Spleen (tissue), 11 donors: ENCODE measurements around the gene MXD4. TPM values are rescaled to one million over a fixed set of nuclear protein-coding genes. Genes with fewer than 3 reads are reported as not detected.
A peak's percentile ranks its signal among the peaks of the same experiment; 100 is the strongest.

Experiments
- DNase-seq: peaks from one replicate; pipeline ENCODE4 v3.0.0-alpha.2; 2020
- H3K27ac ChIP-seq, 8 donors: fragments of 200-600 bp; sonication (generic) in 7 of 8; 1 replicate in 4 of 8; 2 replicates in 4 of 8; pipeline versions ENCODE4 v1.5.0 to v1.8.0; 2016 to 2021; ENCODE audit warnings: inconsistent platforms in 4 of 8, mild to moderate bottlenecking in 4 of 8, moderate library complexity in 1 of 8
- H3K27me3 ChIP-seq, 7 donors: fragments of 200-600 bp; sonication (generic) in 6 of 7; replicated peaks in 1 of 7; 1 replicate in 4 of 7; 2 replicates in 3 of 7; pipeline versions ENCODE4 v1.5.0 to v1.8.0; 2016 to 2021; ENCODE audit warnings: inconsistent platforms in 3 of 7, mild to moderate bottlenecking in 1 of 7
- H3K36me3 ChIP-seq, 6 donors: fragments of 200-600 bp; sonication (generic) in 5 of 6; 1 replicate in 4 of 6; 2 replicates in 2 of 6; pipeline versions ENCODE4 v1.5.0 to v1.8.0; 2016 to 2021; ENCODE audit warnings: inconsistent platforms in 2 of 6
- H3K4me1 ChIP-seq, 6 donors: fragments of 200-600 bp; sonication (generic) in 5 of 6; 1 replicate in 3 of 6; 2 replicates in 3 of 6; pipeline versions ENCODE4 v1.5.0 to v1.8.0; 2016 to 2021; ENCODE audit warnings: inconsistent platforms in 3 of 6
- H3K4me3 ChIP-seq, 8 donors: fragments of 200-600 bp; sonication (generic) in 7 of 8; 1 replicate in 4 of 8; 2 replicates in 4 of 8; pipeline versions ENCODE4 v1.5.0 to v1.8.0; 2016 to 2021; ENCODE audit warnings: inconsistent platforms in 4 of 8, mild to moderate bottlenecking in 4 of 8, moderate library complexity in 2 of 8
- H3K9me3 ChIP-seq, 8 donors: fragments of 200-600 bp; sonication (generic) in 7 of 8; 1 replicate in 4 of 8; 2 replicates in 4 of 8; pipeline versions ENCODE4 v1.5.0 to v1.8.0; 2016 to 2021; ENCODE audit warnings: inconsistent platforms in 4 of 8
- POLR2A ChIP-seq, 3 donors: fragments of 450-650 bp; IDR thresholded peaks; one replicate each; pipeline ENCODE4 v1.5.1; 2017; ENCODE audit warnings: antibody characterized with exemption in 3 of 3, mild to moderate bottlenecking in 1 of 3
- POLR2AphosphoS5 ChIP-seq, 3 donors: sonication (generic); formaldehyde crosslinking; IDR thresholded peaks; one replicate each; pipeline ENCODE4 v1.5.1; 2017; ENCODE audit warnings: antibody characterized with exemption in 3 of 3
- WGBS, 5 donors: extraction: QIAGEN DNeasy Blood & Tissue Kit in 3 of 5; methylation state at CpG; one replicate each; pipeline versions ENCODE4 v1.1.5 to v1.1.7; 2013 to 2018; 5-methylcytosine and 5-hydroxymethylcytosine counted together
- intact Hi-C: fragments of 100-400 bp; cut with DNase I; formaldehyde crosslinking; loops from one replicate; pipeline ENCODE4 v1.15.0; 2023; ENCODE audit warnings: low total_unique reads
- polyA plus RNA-seq, 3 donors: library from polyadenylated mRNA; stranded (reverse); fragments of 200-250 nt; gene quantifications; one replicate each; pipeline ENCODE4 v1.2.1, GENCODE V29; 2013
- total RNA-seq, 7 donors: library from RNA; depleted of rRNA in 3 of 7; stranded (reverse); fragments of >200 nt in 3 of 7; fragmentation: NEBNext Ultra II Directional in 4 of 7; extraction: Animal tissue kit (Norgen Biotek cat#: 25700) in 4 of 7; gene quantifications; one replicate each; pipeline versions ENCODE4 v1.1.0 to v1.2.1, GENCODE V29; 2016 to 2021
- TF ChIP-seq, protein P1 (sequence below), 11 experiments: fragments of 200-600 bp in 7 of 11; fragments of 450-650 bp in 4 of 11; sonication (generic) in 4 of 11; IDR thresholded peaks in 8 of 11; conservative IDR thresholded peaks in 3 of 11; 1 replicate in 7 of 11; 2 replicates in 4 of 11; pipeline versions ENCODE4 v1.4.0 to v1.8.0; 2016 to 2021; ENCODE audit warnings: antibody characterized with exemption in 11 of 11, inconsistent platforms in 4 of 11, mild to moderate bottlenecking in 1 of 11
- donor health status: healthy with polysubstance abuse.
- donor health status: DM: no; HTN: no; CAD: no; lungs with moderate emphysema.
- donor health status: DM: no; HTN: no; CAD: no.
- donor health status: Bipolar disorder and iron deficiency.
- donor health status: healthy.
- donor health status: DM: no; HTN: no; CAD: no.
- donor health status: DM: yes; HTN: yes; CAD: no.

MXD4 gene
- total and polyA plus RNA-seq, 10 donors = 36.0 to 128 (median 106) TPM

DNA sequence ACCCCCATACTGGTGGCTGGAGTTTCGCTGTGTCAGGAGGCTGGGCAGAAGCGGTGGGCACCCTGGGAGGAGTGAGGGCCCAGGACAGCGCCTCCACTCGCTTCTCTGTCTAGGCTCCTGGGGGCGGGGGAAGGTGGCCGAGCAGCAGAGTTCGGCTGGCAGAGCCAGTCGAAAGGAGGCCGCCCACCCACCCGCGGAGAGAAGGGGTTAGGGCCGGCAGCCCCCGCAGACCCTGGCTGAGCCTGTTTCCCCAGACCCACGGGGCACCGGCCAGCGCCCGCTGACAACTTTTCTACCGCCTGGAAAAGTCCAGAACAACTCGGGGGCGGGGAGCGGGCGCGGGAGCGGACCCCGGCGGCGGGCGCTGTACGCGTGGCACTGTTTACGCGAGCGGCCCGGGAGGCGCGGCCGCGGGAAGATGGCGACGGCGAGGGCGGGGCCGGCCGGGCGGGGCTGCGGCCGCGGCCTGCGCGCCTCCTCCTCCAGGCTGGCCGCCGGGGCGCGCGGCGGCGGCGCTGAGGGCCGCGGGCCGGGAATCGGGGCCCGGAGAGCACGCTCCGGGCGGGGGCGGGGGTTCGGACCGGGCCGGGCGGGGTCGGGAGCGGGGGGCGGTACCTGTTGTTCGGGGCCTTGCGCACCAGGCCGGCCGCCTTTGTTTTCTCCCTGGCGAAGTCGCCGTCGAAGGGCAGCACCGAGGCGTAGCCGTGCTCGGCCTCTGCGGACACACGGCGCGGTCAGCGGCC lies 628 bp downstream of the MXD4 start:
- WGBS, 5 donors = 0 to 2% (median 1%) methylated on average over 22 to 91 of the region's 91 CpGs
- peak; percentile 94 for DNase-seq
- no peaks in the 10 kb centered on the region for H3K27me3 ChIP-seq
- peaks cover 48 to 84% (median 70%) of the 10 kb centered on the region in 6 donors for H3K4me1 ChIP-seq
- H3K4me3 ChIP-seq = peak overlapping the region; percentile 93 to 99 (median 98)
- intact Hi-C loops = loop anchor here (10.0 kb wide), 1 partner anchor 154 kb away; the partner anchor contains the start of genes CFAP99 and ZFYVE28
- no peaks in the 10 kb centered on the region for H3K9me3 ChIP-seq
- TF ChIP-seq, protein P1, sequence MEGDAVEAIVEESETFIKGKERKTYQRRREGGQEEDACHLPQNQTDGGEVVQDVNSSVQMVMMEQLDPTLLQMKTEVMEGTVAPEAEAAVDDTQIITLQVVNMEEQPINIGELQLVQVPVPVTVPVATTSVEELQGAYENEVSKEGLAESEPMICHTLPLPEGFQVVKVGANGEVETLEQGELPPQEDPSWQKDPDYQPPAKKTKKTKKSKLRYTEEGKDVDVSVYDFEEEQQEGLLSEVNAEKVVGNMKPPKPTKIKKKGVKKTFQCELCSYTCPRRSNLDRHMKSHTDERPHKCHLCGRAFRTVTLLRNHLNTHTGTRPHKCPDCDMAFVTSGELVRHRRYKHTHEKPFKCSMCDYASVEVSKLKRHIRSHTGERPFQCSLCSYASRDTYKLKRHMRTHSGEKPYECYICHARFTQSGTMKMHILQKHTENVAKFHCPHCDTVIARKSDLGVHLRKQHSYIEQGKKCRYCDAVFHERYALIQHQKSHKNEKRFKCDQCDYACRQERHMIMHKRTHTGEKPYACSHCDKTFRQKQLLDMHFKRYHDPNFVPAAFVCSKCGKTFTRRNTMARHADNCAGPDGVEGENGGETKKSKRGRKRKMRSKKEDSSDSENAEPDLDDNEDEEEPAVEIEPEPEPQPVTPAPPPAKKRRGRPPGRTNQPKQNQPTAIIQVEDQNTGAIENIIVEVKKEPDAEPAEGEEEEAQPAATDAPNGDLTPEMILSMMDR (IDR thresholded peaks at IDR 0.05 in 8 of 11, conservative IDR thresholded peaks at IDR 0.05 in 3 of 11) = no peak
- TF ChIP-seq POLR2A (IDR thresholded peaks at IDR 0.05) = no peak
- peak in 2 of 3 donors; percentile 39 to 69 for TF ChIP-seq POLR2AphosphoS5 (IDR thresholded peaks at IDR 0.05)
- peaks cover 0 to 40% (median 13%) of the 10 kb centered on the region in 6 donors for H3K36me3 ChIP-seq
- peak overlapping the region; percentile 86 to 99 (median 98) for H3K27ac ChIP-seq

DNA sequence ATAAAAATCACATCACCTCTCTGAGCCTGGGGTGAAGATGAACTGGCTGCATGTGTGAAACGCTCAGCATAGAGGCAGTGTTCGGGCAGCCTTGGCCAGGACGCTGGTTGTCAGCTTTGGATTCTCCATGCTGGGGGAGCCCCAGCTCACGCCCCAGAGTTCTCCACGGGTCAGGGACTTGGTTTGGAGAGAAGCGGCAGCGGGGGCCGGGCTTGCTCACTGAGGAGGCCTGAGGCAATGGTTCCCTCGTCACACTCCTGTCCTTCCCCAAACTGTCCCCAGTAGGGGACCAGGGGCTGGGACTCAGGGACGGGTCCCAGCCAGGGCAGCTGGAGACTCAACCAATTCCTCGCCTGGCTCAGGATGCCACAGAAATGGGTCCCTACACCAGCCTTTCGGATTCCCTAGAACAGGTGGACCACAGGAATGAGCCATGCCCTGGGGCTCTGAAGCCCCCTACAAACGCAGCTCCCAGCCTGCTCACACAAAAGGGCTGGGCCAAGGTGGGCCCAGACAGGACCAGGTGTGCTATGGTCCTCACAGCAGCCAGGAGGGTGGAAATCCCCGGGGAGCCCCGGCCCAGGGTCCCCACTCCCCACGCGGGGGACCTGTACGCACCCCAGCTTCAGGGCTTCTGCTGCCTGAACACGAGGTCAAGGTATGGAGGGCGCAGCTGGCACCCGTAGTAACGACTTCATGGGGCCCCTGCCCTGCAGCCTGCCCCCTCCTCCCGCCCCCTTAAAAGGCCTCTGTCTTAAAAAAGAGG lies 1.4 kb downstream of the MXD4 start:
- Histone ChIP-seq H3K27me3 (no peaks in the 10 kb centered on the region), H3K4me3 (peak overlapping the region; percentile 93 to 99 (median 98)), H3K36me3 (peaks cover 0 to 48% (median 17%) of the 10 kb centered on the region in 6 donors), H3K9me3 (no peaks in the 10 kb centered on the region), H3K4me1 (peaks cover 51 to 84% (median 74%) of the 10 kb centered on the region in 6 donors), H3K27ac (peak overlapping the region; percentile 64 to 99 (median 98))
- TF ChIP-seq POLR2AphosphoS5 (IDR thresholded peaks at IDR 0.05) (peak in 1 of 3 donors; percentile 25), POLR2A (IDR thresholded peaks at IDR 0.05) (no peak)
- TF ChIP-seq, protein P1 (IDR thresholded peaks at IDR 0.05 in 8 of 11, conservative IDR thresholded peaks at IDR 0.05 in 3 of 11) = no peak
- intact Hi-C loops = loop anchor here (10.0 kb wide), 1 partner anchor 154 kb away; the partner anchor contains the start of genes CFAP99 and ZFYVE28
- DNase-seq = peak; percentile 89
- WGBS, 5 donors = 44 to 56% (median 47%) methylated on average over 20 to 23 of the region's 23 CpGs

DNA sequence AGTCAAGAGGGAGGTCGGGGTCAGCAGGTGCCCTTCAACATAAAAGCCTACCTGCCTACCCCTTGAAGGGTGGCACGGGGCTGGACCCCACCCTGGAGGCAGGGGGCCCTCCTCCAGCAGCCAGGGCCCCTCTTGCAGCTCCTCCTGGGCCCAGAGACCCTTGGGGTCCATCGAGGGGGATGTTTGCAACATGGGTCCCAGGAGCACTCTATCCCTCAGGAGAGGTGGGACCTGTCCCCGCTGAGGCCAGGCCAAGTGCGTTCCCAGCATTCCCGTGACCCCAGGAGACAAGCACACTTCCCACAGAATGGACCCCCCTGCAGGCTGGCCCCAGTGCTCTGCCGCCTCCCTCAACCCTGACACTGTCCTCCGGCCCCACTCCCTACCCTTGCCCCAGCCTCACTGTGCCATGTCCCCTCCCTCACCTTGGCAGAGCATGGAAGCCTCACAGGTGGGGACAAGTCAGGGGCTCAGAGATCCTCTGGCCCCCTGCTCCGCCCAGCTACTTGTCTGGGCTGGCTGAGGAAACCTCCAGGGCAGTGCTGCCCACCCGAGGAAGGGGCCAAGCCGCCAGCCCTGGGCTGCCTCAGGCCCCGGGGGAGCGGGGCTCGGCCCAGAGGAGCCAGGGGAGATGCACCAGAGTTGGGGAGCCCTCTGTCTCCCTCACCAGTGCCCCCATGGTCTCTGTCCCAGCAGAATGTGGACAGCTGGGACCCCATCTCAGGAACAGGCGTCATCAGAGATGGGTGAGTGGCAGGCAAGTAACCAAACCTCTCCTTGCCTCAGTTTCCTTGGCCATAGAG lies 2.2 kb downstream of the MXD4 start:
- DNase-seq = peak; percentile 78
- H3K27me3 ChIP-seq = no peaks in the 10 kb centered on the region
- intact Hi-C loops = loop anchor here (10.0 kb wide), 1 partner anchor 155 kb away; the partner anchor contains the start of genes CFAP99 and ZFYVE28
- peaks cover 0 to 56% (median 22%) of the 10 kb centered on the region in 6 donors for H3K36me3 ChIP-seq
- whole genome bisulfite sequencing, 5 donors = 70 to 93% (median 84%) methylated on average over 8 to 15 of the region's 15 CpGs
- peaks cover 51 to 86% (median 81%) of the 10 kb centered on the region in 6 donors for H3K4me1 ChIP-seq
- peak overlapping the region; percentile 47 to 99 (median 98) for H3K27ac ChIP-seq
- H3K4me3 ChIP-seq = peak overlapping the region in 7 of 8 donors; percentile 93 to 99 (median 98)
- TF ChIP-seq, protein P1 (IDR thresholded peaks at IDR 0.05 in 8 of 11, conservative IDR thresholded peaks at IDR 0.05 in 3 of 11) = no peak
- TF ChIP-seq POLR2A (IDR thresholded peaks at IDR 0.05) = no peak
- no peak for TF ChIP-seq POLR2AphosphoS5 (IDR thresholded peaks at IDR 0.05)
- H3K9me3 ChIP-seq = no peaks in the 10 kb centered on the region
